Epithelial cell of proximal tubule (primary cell): ENCODE data around the gene FGFR1OP2. TPM values are rescaled to one million over a fixed set of nuclear protein-coding genes. Genes with fewer than 3 reads are reported as not detected.

Experiments
- DNase-seq: peaks from one replicate; pipeline ENCODE4 v3.0.0-alpha.2; 2011; ENCODE audit warnings: low read depth
- H3K4me3 ChIP-seq: 2 replicates; pipeline ENCODE4 v1.5.1; 2011; ENCODE audit warnings: low read depth, mild to moderate bottlenecking, low read length
- total RNA-seq: library from RNA; depleted of rRNA; stranded (reverse); fragments of >200 nt; gene quantifications from 2 replicates; pipeline ENCODE4 v1.2.3, GENCODE V29; 2015
- TF ChIP-seq, protein P1 (sequence below): conservative IDR thresholded peaks from 2 replicates; pipeline ENCODE4 v1.5.1; 2012; ENCODE audit warnings: low read depth, mild to moderate bottlenecking, low read length

FGFR1OP2 gene
- total RNA-seq, 1 donor from 2014 or later: 27.3 TPM

DNA sequence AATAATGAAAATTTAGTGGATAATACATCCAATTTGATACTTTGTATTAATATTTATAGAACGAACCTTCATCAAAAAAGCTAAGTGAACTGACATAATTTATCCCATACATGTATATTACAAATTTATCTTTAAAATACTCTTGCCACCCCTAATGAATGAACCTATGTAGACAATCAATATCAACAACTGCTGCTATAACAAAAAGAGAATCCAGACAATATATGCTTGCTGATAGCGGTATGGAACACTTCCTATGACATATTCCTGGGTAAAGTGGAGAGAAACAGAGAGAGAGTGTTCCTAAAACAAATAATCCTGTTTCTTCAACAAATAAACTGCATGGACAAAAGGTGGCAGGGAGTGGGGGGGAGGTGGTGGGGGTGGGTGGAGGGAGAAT is 44.6 kb downstream of the FGFR1OP2 start:
- H3K4me3 ChIP-seq: no peak overlapping the region
- TF ChIP-seq, protein P1, sequence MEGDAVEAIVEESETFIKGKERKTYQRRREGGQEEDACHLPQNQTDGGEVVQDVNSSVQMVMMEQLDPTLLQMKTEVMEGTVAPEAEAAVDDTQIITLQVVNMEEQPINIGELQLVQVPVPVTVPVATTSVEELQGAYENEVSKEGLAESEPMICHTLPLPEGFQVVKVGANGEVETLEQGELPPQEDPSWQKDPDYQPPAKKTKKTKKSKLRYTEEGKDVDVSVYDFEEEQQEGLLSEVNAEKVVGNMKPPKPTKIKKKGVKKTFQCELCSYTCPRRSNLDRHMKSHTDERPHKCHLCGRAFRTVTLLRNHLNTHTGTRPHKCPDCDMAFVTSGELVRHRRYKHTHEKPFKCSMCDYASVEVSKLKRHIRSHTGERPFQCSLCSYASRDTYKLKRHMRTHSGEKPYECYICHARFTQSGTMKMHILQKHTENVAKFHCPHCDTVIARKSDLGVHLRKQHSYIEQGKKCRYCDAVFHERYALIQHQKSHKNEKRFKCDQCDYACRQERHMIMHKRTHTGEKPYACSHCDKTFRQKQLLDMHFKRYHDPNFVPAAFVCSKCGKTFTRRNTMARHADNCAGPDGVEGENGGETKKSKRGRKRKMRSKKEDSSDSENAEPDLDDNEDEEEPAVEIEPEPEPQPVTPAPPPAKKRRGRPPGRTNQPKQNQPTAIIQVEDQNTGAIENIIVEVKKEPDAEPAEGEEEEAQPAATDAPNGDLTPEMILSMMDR: no peak
- DNase-seq: no peak

DNA sequence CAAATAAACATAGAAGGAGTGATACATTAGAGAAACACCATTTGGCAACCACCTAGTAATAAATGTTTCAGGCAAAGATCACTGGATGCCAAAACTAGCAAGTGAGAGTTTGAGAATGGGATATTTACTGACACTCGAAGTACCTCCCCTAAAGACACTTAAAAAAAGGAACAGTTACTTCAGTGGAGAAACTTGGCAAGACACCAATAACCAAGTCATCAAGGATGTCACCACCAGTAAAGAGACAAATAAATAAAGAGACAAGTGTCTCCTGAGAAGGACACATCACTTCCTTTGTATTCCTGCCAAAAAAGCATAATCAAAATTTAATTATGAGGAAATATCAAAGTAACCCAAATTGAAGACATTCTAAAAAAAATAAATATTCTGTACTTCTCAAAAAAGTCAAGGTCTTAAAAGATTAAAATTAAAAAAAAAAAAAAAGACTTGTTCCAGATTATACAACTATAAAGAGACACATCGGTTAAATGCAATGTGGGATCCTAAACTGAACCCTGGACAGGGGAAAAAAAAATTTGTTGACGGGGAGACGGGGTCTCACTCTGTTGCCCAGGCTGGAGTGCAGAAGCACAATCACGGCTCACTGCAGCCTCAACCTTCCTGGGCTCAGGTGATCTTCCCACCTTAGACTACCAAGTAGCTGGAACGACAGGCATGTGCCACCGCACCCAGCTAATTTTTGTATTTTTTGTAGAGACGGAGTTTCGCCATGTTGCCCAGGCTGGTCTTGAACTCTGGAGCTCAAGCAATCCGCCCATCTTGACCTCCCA is 49.6 kb downstream of the FGFR1OP2 start:
- TF ChIP-seq, protein P1: no peak
- no peak for DNase-seq
- no peak overlapping the region for H3K4me3 ChIP-seq

DNA sequence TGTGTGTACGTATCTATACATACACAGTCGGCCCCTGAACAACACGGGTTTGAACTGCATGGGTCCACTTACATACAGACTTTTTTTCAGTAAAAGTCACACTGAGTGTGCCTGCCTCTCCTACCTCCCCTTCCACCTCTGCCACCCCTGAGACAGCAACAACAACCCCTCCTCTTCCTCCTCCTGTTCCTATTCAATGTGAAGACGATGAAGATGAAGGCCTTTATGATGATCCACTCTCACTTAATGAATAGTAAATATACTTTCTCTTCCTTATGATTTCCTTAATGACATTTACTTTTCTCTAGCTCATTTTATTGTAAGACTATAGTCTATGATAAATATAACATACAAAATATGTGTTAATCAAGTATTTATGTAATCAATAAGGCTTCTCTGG is 50.4 kb downstream of the FGFR1OP2 start:
- DNase-seq: no peak
- no peak overlapping the region for H3K4me3 ChIP-seq
- TF ChIP-seq, protein P1: no peak

DNA sequence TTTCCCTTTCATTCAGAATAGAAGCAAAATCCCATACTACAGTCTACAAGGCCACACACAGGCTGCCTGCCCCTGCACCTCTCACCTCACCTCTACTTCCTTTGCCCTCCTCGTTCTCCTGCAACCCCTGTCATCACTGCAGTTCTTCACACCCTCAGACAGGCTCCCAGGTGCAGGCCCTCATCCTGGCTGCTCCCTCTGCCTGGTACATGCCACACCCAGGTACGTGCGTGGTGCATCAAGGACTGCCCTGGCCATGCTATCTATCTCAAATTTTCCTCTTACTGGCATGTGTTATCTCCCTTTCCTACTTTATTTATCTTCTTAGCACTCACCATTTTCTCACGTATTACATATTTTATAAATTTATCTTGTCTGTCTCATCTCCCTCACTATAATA is 51.6 kb downstream of the FGFR1OP2 start:
- H3K4me3 ChIP-seq: no peak overlapping the region
- DNase-seq: no peak
- TF ChIP-seq, protein P1: no peak

DNA sequence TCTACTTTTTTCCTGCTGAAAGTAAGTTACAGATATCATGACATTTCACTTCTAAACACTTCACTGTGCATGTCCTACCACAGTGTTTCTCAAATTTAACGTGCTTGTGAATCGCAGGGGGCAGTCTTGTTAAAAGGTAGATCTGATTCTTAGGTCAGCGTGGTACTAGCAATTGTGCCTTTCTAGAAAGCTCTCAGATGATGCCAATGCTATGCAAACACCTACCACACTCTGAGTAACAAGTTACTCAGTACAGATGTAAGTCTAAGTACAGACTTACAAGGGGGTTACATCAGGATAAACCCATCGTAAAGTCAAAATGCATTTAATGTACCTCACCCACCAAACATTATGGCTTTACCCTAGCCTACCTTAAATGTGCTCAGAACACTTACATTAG is 53.6 kb downstream of the FGFR1OP2 start:
- no peak for DNase-seq
- no peak overlapping the region for H3K4me3 ChIP-seq
- TF ChIP-seq, protein P1: no peak

DNA sequence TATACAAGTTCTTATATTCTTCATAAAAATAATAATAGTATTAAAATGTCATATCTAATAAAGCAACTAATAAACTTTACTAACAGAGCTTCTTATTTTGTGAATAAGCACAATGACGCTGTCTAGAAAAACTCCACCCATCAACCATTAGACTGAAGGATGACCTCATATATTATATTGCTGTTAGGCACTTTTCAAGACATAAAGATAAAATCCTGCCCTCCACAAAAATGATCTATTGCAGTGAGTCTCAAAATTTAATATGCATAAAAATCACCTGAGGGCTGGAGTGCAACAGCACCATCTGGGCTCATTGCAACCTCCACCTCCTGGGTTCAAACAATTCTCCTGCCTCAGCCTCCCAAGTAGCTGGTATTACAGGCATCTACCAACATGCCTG is 55.8 kb downstream of the FGFR1OP2 start:
- no peak for DNase-seq
- H3K4me3 ChIP-seq: no peak overlapping the region
- TF ChIP-seq, protein P1: no peak

DNA sequence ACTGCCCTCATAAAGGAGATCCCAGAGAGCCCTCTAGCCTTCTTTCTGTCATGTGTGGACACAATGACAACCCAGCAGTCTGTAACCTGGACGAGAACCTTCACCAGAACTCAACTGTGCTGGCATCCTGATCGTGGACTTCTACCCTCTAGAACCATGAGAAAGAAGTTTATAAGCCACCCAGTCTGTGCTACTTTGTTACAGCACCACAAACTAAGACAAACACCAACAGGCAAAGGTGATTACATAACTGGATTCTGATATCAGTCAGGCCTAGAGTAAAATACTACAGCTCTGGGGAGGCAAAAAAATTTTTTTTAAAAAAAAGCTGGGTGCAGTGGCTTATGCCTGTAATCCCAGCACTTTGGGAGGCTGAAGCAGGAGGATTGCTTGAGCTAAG is 57.4 kb downstream of the FGFR1OP2 start:
- TF ChIP-seq, protein P1: no peak
- no peak overlapping the region for H3K4me3 ChIP-seq
- DNase-seq: no peak
